Fibroblast of upper back skin (primary cell): Measurements from ENCODE around the gene SPATA12.

Experiments
- DNase-seq: peaks from one replicate; pipeline ENCODE4 v3.0.0-alpha.2; 2013

The SPATA12 gene

GRCh38 chr3:57060089-57060821 lies at the start of gene SPATA12:
SPATA12 (plus strand) TSS chr3:57060664; CDS start chr3:57073695, 13,031 bp downstream.
- peak; percentile 82 for DNase-seq

GRCh38 chr3:57011022-57011421 lies 49.4 kb upstream of the SPATA12 start:
- DNase-seq: no peak

GRCh38 chr3:57012847-57013246 lies 47.6 kb upstream of the SPATA12 start:
- DNase-seq: no peak

- DNase-seq: no peak
These were observed 45.1 kb upstream of the SPATA12 start for GRCh38 chr3:57015350-57015729.

GRCh38 chr3:57015912-57016311 lies 44.6 kb upstream of the SPATA12 start:
- DNase-seq: no peak

- DNase-seq: no peak
These were observed 43.0 kb upstream of the SPATA12 start for GRCh38 chr3:57017459-57017845.

- DNase-seq: no peak
These were observed 42.2 kb upstream of the SPATA12 start for GRCh38 chr3:57018246-57018645.

- DNase-seq: no peak
These were observed 41.4 kb upstream of the SPATA12 start for GRCh38 chr3:57019057-57019456.

- DNase-seq: no peak
These were observed 35.2 kb upstream of the SPATA12 start for GRCh38 chr3:57025237-57025636.

GRCh38 chr3:57026944-57027343 lies 33.5 kb upstream of the SPATA12 start:
- DNase-seq: peak; percentile 39

GRCh38 chr3:57029383-57029782 lies 31.1 kb upstream of the SPATA12 start:
- DNase-seq: no peak

GRCh38 chr3:57029924-57030323 lies 30.5 kb upstream of the SPATA12 start:
- DNase-seq: no peak

GRCh38 chr3:57030721-57031120 lies 29.7 kb upstream of the SPATA12 start:
- no peak for DNase-seq

- no peak for DNase-seq
These were observed 28.6 kb upstream of the SPATA12 start for GRCh38 chr3:57031631-57032541.

- DNase-seq: no peak
These were observed 23.5 kb upstream of the SPATA12 start for GRCh38 chr3:57036952-57037351.

- DNase-seq: no peak
These were observed 21.8 kb upstream of the SPATA12 start for GRCh38 chr3:57038466-57039164.

- DNase-seq: no peak
These were observed 18.8 kb upstream of the SPATA12 start for GRCh38 chr3:57041674-57042073.

- no peak for DNase-seq
These were observed 16.9 kb upstream of the SPATA12 start for GRCh38 chr3:57043518-57043917.

GRCh38 chr3:57046101-57046765 lies 14.2 kb upstream of the SPATA12 start:
- DNase-seq: no peak

- DNase-seq: peak; percentile 83
These were observed 12.3 kb upstream of the SPATA12 start for GRCh38 chr3:57048052-57048671.

- DNase-seq: no peak
These were observed 11.7 kb upstream of the SPATA12 start for GRCh38 chr3:57048728-57049127.

- DNase-seq: no peak
These were observed 7.8 kb upstream of the SPATA12 start for GRCh38 chr3:57052662-57053061.
